C4-2B (cell line): ENCODE data around the gene GOLIM4.

Source experiments
- ZFX ChIP-seq: fragments of 450-650 bp; IDR thresholded peaks from 2 replicates; pipeline ENCODE4 v1.6.1; 2017
- TF ChIP-seq, protein P1 (sequence below): fragments of 450-650 bp; conservative IDR thresholded peaks from 2 replicates; pipeline ENCODE4 v1.5.1; 2017; ENCODE audit warnings: mild to moderate bottlenecking

DNA sequence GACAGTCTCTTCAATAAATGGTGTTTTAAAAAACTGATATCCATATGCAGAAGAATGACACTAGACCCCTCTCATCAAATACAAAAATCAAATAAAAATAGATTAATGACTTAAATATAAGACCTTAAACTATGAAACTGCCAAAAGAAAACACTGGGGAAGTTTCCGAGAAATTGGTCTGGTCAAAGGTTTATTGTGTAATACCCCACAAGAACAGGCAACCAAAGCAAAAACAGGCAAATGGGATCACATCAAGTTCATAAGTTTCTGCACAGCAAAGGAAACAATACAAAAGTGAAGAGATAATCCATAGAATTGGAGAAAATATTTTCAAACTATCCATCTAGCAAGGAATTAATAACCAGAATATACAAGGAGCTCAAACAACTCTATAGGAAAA, 126.2 kb downstream of the GOLIM4 start:
- TF ChIP-seq, protein P1, sequence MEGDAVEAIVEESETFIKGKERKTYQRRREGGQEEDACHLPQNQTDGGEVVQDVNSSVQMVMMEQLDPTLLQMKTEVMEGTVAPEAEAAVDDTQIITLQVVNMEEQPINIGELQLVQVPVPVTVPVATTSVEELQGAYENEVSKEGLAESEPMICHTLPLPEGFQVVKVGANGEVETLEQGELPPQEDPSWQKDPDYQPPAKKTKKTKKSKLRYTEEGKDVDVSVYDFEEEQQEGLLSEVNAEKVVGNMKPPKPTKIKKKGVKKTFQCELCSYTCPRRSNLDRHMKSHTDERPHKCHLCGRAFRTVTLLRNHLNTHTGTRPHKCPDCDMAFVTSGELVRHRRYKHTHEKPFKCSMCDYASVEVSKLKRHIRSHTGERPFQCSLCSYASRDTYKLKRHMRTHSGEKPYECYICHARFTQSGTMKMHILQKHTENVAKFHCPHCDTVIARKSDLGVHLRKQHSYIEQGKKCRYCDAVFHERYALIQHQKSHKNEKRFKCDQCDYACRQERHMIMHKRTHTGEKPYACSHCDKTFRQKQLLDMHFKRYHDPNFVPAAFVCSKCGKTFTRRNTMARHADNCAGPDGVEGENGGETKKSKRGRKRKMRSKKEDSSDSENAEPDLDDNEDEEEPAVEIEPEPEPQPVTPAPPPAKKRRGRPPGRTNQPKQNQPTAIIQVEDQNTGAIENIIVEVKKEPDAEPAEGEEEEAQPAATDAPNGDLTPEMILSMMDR = no peak
- no peak for TF ChIP-seq ZFX
